K562 (cell line): Measurements from ENCODE around the gene USF2. TPM values are rescaled to one million over a fixed set of nuclear protein-coding genes. Genes with fewer than 3 reads are reported as not detected.

ENCODE experiments used
- ATAC-seq: fragments of 200-7000 bp; cut with Tn5 transposase; 3 replicates; pipeline ENCODE4 v1.9.1; 2020; ENCODE audit warnings: moderate library complexity
- BruUV-seq: library from RNA; stranded (reverse); fragments of 400-500 nt; replicated peaks from 2 replicates; lab custom pipeline; 2021; lab: Mats Ljungman, UMichigan
- CTCF ChIA-PET: fragments of 300-600 bp; formaldehyde crosslinking; extraction: SDS; loops from one replicate; lab custom pipeline; 2021; ENCODE audit warnings: low intra/inter-chr PET ratio; lab: Yijun Ruan, JAX
- POLR2A ChIA-PET: fragments of 300-600, 350-650 bp; sonication (Branson Sonifier 250); formaldehyde crosslinking; extraction: SDS; loops from one replicate; lab custom pipeline; 2021; ENCODE audit warnings: antibody characterized with exemption, inconsistent platforms; lab: Yijun Ruan, JAX
- DNase-seq, 4 experiments: peaks; one replicate each; pipeline versions ENCODE4 v3.0.0 to v3.0.0-alpha.2; 2011 to 2018; ENCODE audit warnings: low spot score in 3 of 4, mixed read lengths in 3 of 4; ENCODE audit errors: extremely low read depth in 1 of 4
- FAIRE-seq: peaks from 2 replicates; lab custom pipeline; 2011; peaks lifted over from hg19 to GRCh38; lab: Jason Lieb, UNC
- H2AFZ ChIP-seq: 2 replicates; pipeline ENCODE4 v1.6.0; 2011; ENCODE audit warnings: low read depth, low read length, control low read depth, inconsistent platforms
- H3K27ac ChIP-seq: fragments of 200-600 bp; 3 replicates; pipeline ENCODE4 v1.8.0; 2011; ENCODE audit warnings: low read depth, mild to moderate bottlenecking, control low read depth, inconsistent platforms, low read length, moderate library complexity, mixed read lengths; ENCODE audit errors: extremely low read depth
- H3K27me3 ChIP-seq, 2 experiments: fragments of 300-600 bp in 1 of 2; 2 replicates in 1 of 2; 3 replicates in 1 of 2; pipeline versions ENCODE4 v1.6.0 to v1.8.0; 2011; ENCODE audit warnings: inconsistent platforms in 2 of 2, low read length in 2 of 2, mild to moderate bottlenecking in 1 of 2, mixed read lengths in 1 of 2, moderate library complexity in 1 of 2; ENCODE audit not compliant: control insufficient read depth in 2 of 2, insufficient read depth in 2 of 2
- H3K36me3 ChIP-seq: fragments of 300-600 bp; 3 replicates; pipeline ENCODE4 v1.8.0; 2011; ENCODE audit warnings: mild to moderate bottlenecking, low read length, inconsistent platforms; ENCODE audit not compliant: control insufficient read depth, insufficient read depth
- H3K4me1 ChIP-seq, 2 experiments: fragments of 200-600 bp in 1 of 2; replicated peaks in 1 of 2; 2 replicates in 1 of 2; 3 replicates in 1 of 2; pipeline versions ENCODE4 v1.5.1 to v1.8.0; 2011; ENCODE audit warnings: inconsistent platforms in 2 of 2, low read length in 2 of 2, mild to moderate bottlenecking in 1 of 2, mixed read lengths in 1 of 2, moderate library complexity in 1 of 2; ENCODE audit not compliant: control insufficient read depth in 2 of 2, insufficient read depth in 2 of 2
- H3K4me2 ChIP-seq: 2 replicates; pipeline ENCODE4 v1.6.1; 2011; ENCODE audit warnings: low read length, control low read depth, inconsistent platforms, mixed read lengths; ENCODE audit not compliant: insufficient read depth
- H3K4me3 ChIP-seq: fragments of 200-600 bp; sonication (generic), shearing (Covaris generic); 2 replicates; pipeline ENCODE4 v1.5.1; 2016; ENCODE audit warnings: control low read depth, inconsistent platforms
- H3K79me2 ChIP-seq: fragments of 200-600 bp; 3 replicates; pipeline ENCODE4 v1.8.0; 2011; ENCODE audit warnings: low read length, inconsistent platforms; ENCODE audit not compliant: control insufficient read depth, insufficient read depth
- H3K9ac ChIP-seq, 2 experiments: 2 replicates each; pipeline versions ENCODE4 v1.6.0 to v1.6.1; 2011; ENCODE audit warnings: low read depth in 2 of 2, low read length in 2 of 2, control low read depth in 1 of 2, inconsistent platforms in 1 of 2, mild to moderate bottlenecking in 1 of 2, mixed read lengths in 1 of 2; ENCODE audit not compliant: insufficient read depth in 1 of 2
- H3K9me1 ChIP-seq: one replicate; pipeline ENCODE4 v1.6.0; 2011; ENCODE audit warnings: inconsistent platforms, mild to moderate bottlenecking, low read length, moderate library complexity; ENCODE audit not compliant: control insufficient read depth, insufficient read depth
- H3K9me3 ChIP-seq: replicated peaks from 2 replicates; pipeline ENCODE4 v1.5.1; 2011; ENCODE audit warnings: low read depth, low read length, inconsistent platforms; ENCODE audit not compliant: control insufficient read depth, insufficient read depth
- H4K20me1 ChIP-seq: replicated peaks from 2 replicates; pipeline ENCODE4 v1.6.1; 2011; ENCODE audit warnings: low read length, inconsistent platforms, mixed read lengths; ENCODE audit not compliant: control insufficient read depth, insufficient read depth
- ARNT ChIP-seq, 2 experiments: fragments of 450-650 bp; IDR thresholded peaks; 2 replicates each; pipeline ENCODE4 v1.6.1; 2016; ENCODE audit warnings: mild to moderate bottlenecking in 1 of 2
- BMI1 ChIP-seq: fragments of 150-350 bp; IDR thresholded peaks from 2 replicates; pipeline ENCODE4 v1.6.1; 2014; ENCODE audit warnings: low read length
- CBX3 ChIP-seq, 2 experiments: IDR thresholded peaks; 1 replicate in 1 of 2; 2 replicates in 1 of 2; pipeline ENCODE4 v1.6.1; 2012; ENCODE audit warnings: inconsistent platforms in 2 of 2, low read length in 2 of 2, borderline replicate concordance in 1 of 2, control low read depth in 1 of 2
- COPS2 ChIP-seq: fragments of 450-650 bp; conservative IDR thresholded peaks from 2 replicates; pipeline ENCODE4 v1.6.1; 2016; ENCODE audit warnings: mild to moderate bottlenecking, moderate library complexity
- HMGN3 ChIP-seq: IDR thresholded peaks from 2 replicates; pipeline ENCODE4 v1.6.1; 2011; ENCODE audit warnings: borderline replicate concordance, low read depth, mild to moderate bottlenecking, mixed read lengths, low read length; ENCODE audit not compliant: insufficient read length; ENCODE audit errors: extremely low read depth
- KLF10 ChIP-seq: fragments of 250-450 bp; sonication (Bioruptor Pico); IDR thresholded peaks from 2 replicates; pipeline ENCODE4 v1.6.1; 2021; ENCODE audit warnings: matching md5 sums
- MTA1 ChIP-seq: fragments of 450-650 bp; IDR thresholded peaks from 2 replicates; pipeline ENCODE4 v1.6.1; 2017; ENCODE audit warnings: borderline replicate concordance
- NFXL1 ChIP-seq: fragments of 450-650 bp; formaldehyde crosslinking; IDR thresholded peaks from 2 replicates; pipeline ENCODE4 v1.4.0; 2021; ENCODE audit warnings: mild to moderate bottlenecking
- RBM25 ChIP-seq: fragments of 200-400 bp; formaldehyde crosslinking; IDR thresholded peaks from 2 replicates; pipeline ENCODE4 v1.6.1; 2018; ENCODE audit warnings: low read length, low read depth, moderate library complexity; ENCODE audit not compliant: severe bottlenecking
- SNRNP70 ChIP-seq: fragments of 200-400 bp; formaldehyde crosslinking; optimal IDR thresholded peaks from 2 replicates; pipeline ENCODE3; 2017; ENCODE audit warnings: low read depth, low read length
- TCF3 ChIP-seq: sonication (generic); formaldehyde crosslinking; IDR thresholded peaks from 2 replicates; pipeline ENCODE4 v1.4.0; 2020; ENCODE audit warnings: mild to moderate bottlenecking, missing genetic modification reagents
- ZFP30 ChIP-seq: fragments of 250-450 bp; sonication (Bioruptor Pico); IDR thresholded peaks from 2 replicates; pipeline ENCODE4 v1.8.0; 2022; ENCODE audit warnings: moderate library complexity, mild to moderate bottlenecking, inconsistent platforms, borderline replicate concordance
- ZNF146 ChIP-seq: IDR thresholded peaks from one replicate; pipeline ENCODE4 v1.6.1; 2018; ENCODE audit warnings: missing compliant biosample characterization; ENCODE audit not compliant: unreplicated experiment
- ZNF274 ChIP-seq: IDR thresholded peaks from 2 replicates; pipeline ENCODE4 v1.6.1; 2011; ENCODE audit warnings: low read depth, mild to moderate bottlenecking, low read length, moderate library complexity, borderline replicate concordance
- WGBS: fragments of 100-300 bp; shearing (Covaris generic); methylation state at CpG from one replicate; pipeline ENCODE4 v1.1.6; 2016; ENCODE audit warnings: low coverage, mixed read lengths; ENCODE audit not compliant: insufficient coverage; ENCODE audit errors: missing lambda C conversion rate; 5-methylcytosine and 5-hydroxymethylcytosine counted together
- in situ Hi-C: fragments of 300-500 bp; cut with MboI; formaldehyde crosslinking; loops from 4 replicates; pipeline ENCODE4 v1.15.0; 2018; ENCODE audit warnings: inconsistent platforms, mixed read lengths
- intact Hi-C: fragments of 100-400 bp; cut with micrococcal nuclease; formaldehyde crosslinking; loops from 2 replicates; pipeline ENCODE4 v1.14.2; 2022
- polyA plus RNA-seq, 8 experiments: library from polyadenylated mRNA; depleted of rRNA in 4 of 8; stranded (reverse) in 5 of 8; unstranded in 3 of 8; fragments of >200 nt; fragmentation: Nextera tagmentation in 2 of 8; fragmentation: Illumina TruSeq in 1 of 8; extraction: Ambion mirVana in 2 of 8; extraction: Trizol in 1 of 8; gene quantifications; 2 replicates each; pipeline versions ENCODE4 v1.2.1 to v1.2.3, GENCODE V29; 2011 to 2014; ENCODE audit warnings: inconsistent platforms in 1 of 8, missing spikeins in 1 of 8
- total RNA-seq, 7 experiments: library from RNA; depleted of rRNA in 6 of 7; stranded (reverse); fragments of >200 nt in 6 of 7; fragmentation: Illumina TruSeq in 2 of 7; extraction: Trizol in 2 of 7; gene quantifications; 2 replicates each; pipeline versions ENCODE4 v1.2.1 to v1.2.3, GENCODE V29; 2011 to 2021; ENCODE audit warnings: low replicate concordance in 1 of 7
- TF ChIP-seq, protein P1 (sequence below): fragments of 450-650 bp; IDR thresholded peaks from 2 replicates; pipeline ENCODE4 v1.6.1; 2016; ENCODE audit warnings: antibody characterized with exemption
- TF ChIP-seq, protein P2 (sequence below): fragments of 450-650 bp; IDR thresholded peaks from 2 replicates; pipeline ENCODE4 v1.6.1; 2018; ENCODE audit not compliant: partially characterized antibody
- TF ChIP-seq, protein P3 (sequence below): fragments of 450-650 bp; formaldehyde crosslinking; IDR thresholded peaks from 2 replicates; pipeline ENCODE4 v1.4.0; 2020; ENCODE audit warnings: mild to moderate bottlenecking, moderate library complexity

USF2 gene
- total and polyA plus RNA-seq, 9 of the 15 experiments (the other 6 are each of a cell fraction or from before 2014, with no cell fraction given), result 0.27 to 93.7 (median 58.4) TPM

DNA sequence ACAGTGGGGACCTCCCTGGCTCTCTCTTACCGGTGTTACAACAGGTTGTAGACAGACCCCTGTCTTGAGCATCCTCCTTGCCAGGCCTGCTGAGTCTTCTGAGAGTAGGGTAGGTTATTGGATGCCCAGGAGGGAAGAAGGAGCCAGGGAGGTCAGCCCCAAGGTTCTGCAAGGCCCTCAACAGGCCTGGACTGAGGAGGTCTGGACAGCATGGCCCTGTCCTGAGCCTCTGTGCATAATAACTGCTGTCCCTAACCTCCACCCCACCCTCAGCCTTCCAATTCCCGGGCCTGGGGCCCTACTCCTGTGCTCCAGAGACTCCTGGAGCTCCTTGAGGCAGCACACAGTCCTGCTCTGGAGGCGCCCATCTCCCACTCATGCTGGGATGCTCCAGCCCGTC, 60.6 kb downstream of the USF2 start:
- ATAC-seq (no peak), DNase-seq (no peak), FAIRE-seq (no peak)
- no peak overlapping the region for H3K4me2 ChIP-seq
- H3K4me1 ChIP-seq, result peaks cover 2 to 12% of the 10 kb centered on the region in 2 experiments; a peak in 4 of 5 replicates
- ChIA-PET CTCF (no interaction called here), POLR2A (interaction anchor here (0.6 to 0.7 kb wide), 3 partner anchors 32 to 225 kb away, joined by 3 read pairs; no protein-coding TSS in a partner anchor)
- 41% methylated on average over 4 of the region's 4 CpGs for WGBS
- no peaks in the 10 kb centered on the region for H4K20me1 ChIP-seq
- no peaks in the 10 kb centered on the region for H3K79me2 ChIP-seq
- H2AFZ ChIP-seq, result no peak overlapping the region
- intact Hi-C loops, result no loop called here
- in situ Hi-C loops, result no loop called here
- H3K27me3 ChIP-seq, result no peaks in the 10 kb centered on the region
- no peaks in the 10 kb centered on the region for H3K9me3 ChIP-seq
- H3K36me3 ChIP-seq, result no peaks in the 10 kb centered on the region
- no peaks in the 10 kb centered on the region for H3K9me1 ChIP-seq
- no peak overlapping the region for H3K27ac ChIP-seq
- no peak overlapping the region for H3K9ac ChIP-seq
- no TSS peak for BruUV-seq
- H3K4me3 ChIP-seq, result no peak overlapping the region
- no peak for TF ChIP-seq CBX3 (IDR thresholded peaks at IDR 0.05; ENCODE audit: borderline replicate concordance in 1 of 2, low read length in 2 of 2)
- TF ChIP-seq COPS2, result no peak
- TF ChIP-seq, protein P1, sequence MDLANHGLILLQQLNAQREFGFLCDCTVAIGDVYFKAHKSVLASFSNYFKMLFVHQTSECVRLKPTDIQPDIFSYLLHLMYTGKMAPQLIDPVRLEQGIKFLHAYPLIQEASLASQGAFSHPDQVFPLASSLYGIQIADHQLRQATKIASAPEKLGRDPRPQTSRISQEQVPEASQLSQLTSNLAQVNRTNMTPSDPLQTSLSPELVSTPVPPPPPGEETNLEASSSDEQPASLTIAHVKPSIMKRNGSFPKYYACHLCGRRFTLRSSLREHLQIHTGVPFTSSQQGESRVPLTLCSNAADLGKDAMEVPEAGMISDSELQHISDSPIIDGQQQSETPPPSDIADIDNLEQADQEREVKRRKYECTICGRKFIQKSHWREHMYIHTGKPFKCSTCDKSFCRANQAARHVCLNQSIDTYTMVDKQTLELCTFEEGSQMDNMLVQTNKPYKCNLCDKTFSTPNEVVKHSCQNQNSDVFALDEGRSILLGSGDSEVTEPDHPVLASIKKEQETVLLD, result no peak
- no peak for TF ChIP-seq ZNF146
- no peak for TF ChIP-seq NFXL1 (CRISPR knock-in tag)
- TF ChIP-seq, protein P2, sequence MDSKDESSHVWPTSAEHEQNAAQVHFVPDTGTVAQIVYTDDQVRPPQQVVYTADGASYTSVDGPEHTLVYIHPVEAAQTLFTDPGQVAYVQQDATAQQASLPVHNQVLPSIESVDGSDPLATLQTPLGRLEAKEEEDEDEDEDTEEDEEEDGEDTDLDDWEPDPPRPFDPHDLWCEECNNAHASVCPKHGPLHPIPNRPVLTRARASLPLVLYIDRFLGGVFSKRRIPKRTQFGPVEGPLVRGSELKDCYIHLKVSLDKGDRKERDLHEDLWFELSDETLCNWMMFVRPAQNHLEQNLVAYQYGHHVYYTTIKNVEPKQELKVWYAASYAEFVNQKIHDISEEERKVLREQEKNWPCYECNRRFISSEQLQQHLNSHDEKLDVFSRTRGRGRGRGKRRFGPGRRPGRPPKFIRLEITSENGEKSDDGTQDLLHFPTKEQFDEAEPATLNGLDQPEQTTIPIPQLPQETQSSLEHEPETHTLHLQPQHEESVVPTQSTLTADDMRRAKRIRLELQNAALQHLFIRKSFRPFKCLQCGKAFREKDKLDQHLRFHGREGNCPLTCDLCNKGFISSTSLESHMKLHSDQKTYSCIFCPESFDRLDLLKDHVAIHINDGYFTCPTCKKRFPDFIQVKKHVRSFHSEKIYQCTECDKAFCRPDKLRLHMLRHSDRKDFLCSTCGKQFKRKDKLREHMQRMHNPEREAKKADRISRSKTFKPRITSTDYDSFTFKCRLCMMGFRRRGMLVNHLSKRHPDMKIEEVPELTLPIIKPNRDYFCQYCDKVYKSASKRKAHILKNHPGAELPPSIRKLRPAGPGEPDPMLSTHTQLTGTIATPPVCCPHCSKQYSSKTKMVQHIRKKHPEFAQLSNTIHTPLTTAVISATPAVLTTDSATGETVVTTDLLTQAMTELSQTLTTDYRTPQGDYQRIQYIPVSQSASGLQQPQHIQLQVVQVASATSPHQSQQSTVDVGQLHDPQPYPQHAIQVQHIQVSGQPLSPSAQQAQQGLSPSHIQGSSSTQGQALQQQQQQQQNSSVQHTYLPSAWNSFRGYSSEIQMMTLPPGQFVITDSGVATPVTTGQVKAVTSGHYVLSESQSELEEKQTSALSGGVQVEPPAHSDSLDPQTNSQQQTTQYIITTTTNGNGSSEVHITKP, result no peak
- TF ChIP-seq ARNT (IDR thresholded peaks at IDR 0.05), result no peak
- TF ChIP-seq, protein P3, sequence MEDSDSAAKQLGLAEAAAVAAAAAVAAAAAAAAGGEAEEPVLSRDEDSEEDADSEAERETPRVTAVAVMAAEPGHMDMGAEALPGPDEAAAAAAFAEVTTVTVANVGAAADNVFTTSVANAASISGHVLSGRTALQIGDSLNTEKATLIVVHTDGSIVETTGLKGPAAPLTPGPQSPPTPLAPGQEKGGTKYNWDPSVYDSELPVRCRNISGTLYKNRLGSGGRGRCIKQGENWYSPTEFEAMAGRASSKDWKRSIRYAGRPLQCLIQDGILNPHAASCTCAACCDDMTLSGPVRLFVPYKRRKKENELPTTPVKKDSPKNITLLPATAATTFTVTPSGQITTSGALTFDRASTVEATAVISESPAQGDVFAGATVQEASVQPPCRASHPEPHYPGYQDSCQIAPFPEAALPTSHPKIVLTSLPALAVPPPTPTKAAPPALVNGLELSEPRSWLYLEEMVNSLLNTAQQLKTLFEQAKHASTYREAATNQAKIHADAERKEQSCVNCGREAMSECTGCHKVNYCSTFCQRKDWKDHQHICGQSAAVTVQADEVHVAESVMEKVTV, result no peak
- TF ChIP-seq RBM25, result no peak
- TF ChIP-seq ZFP30 (CRISPR knock-in tag), result no peak
- TF ChIP-seq TCF3 (CRISPR knock-in tag), result no peak
- no peak for TF ChIP-seq MTA1
- no peak for TF ChIP-seq ZNF274
- no peak for TF ChIP-seq KLF10 (CRISPR knock-in tag)
- TF ChIP-seq BMI1, result no peak
- no peak for TF ChIP-seq HMGN3
- TF ChIP-seq SNRNP70, result no peak
